Body of pancreas (tissue), 4 donors: ENCODE results near the gene CYREN.

Experiments
- CTCF ChIP-seq, 7 experiments: fragments of 450-650 bp in 4 of 7; fragments of 200-600 bp in 3 of 7; sonication (generic) in 3 of 7; IDR thresholded peaks; one replicate each; pipeline ENCODE4 v1.5.1; 2016 to 2019; ENCODE audit warnings: antibody characterized with exemption in 7 of 7
- POLR2A ChIP-seq, 3 donors: fragments of 450-650 bp; IDR thresholded peaks; one replicate each; pipeline ENCODE4 v1.6.1; 2016; ENCODE audit warnings: antibody characterized with exemption in 3 of 3, mild to moderate bottlenecking in 2 of 3

- TF ChIP-seq CTCF (IDR thresholded peaks at IDR 0.05) (no peak), POLR2A (IDR thresholded peaks at IDR 0.05) (no peak)
Observed at GRCh38 chr7:135174941-135175340, 4.4 kb upstream of the CYREN start.
